Gastroesophageal sphincter (tissue), 3 donors: Measurements from ENCODE around the gene ZFYVE9.

ENCODE experiments used
- CTCF ChIP-seq, 4 experiments: fragments of 200-600 bp in 2 of 4; fragments of 450-650 bp in 2 of 4; sonication (generic) in 1 of 4; IDR thresholded peaks; one replicate each; pipeline ENCODE4 v1.5.1; 2017 to 2019; ENCODE audit warnings: antibody characterized with exemption in 4 of 4, mild to moderate bottlenecking in 2 of 4, moderate library complexity in 2 of 4
- EP300 ChIP-seq: sonication (generic); formaldehyde crosslinking; IDR thresholded peaks from one replicate; pipeline ENCODE4 v1.6.1; 2017; ENCODE audit warnings: antibody characterized with exemption, mild to moderate bottlenecking
- POLR2AphosphoS5 ChIP-seq: sonication (generic); formaldehyde crosslinking; IDR thresholded peaks from one replicate; pipeline ENCODE4 v1.6.1; 2017; ENCODE audit warnings: antibody characterized with exemption

- TF ChIP-seq CTCF (IDR thresholded peaks at IDR 0.05) (no peak), POLR2AphosphoS5 (no peak), EP300 (no peak)
These were observed 39.4 kb upstream of the ZFYVE9 start for GRCh38 chr1:52102336-52103013.
